Mucosa of descending colon (tissue), 3 donors: Measurements from ENCODE around the gene CCDC175. TPM values are rescaled to one million over a fixed set of nuclear protein-coding genes. Genes with fewer than 3 reads are reported as not detected.

Experiments used
- ATAC-seq: fragments of 200-7000 bp; cut with Tn5 transposase; one replicate; pipeline ENCODE4 v1.9.1; 2020; ENCODE audit warnings: mild to moderate bottlenecking, moderate library complexity
- DNase-seq, 3 donors: peaks; one replicate each; pipeline ENCODE4 v3.0.0-alpha.2; 2020
- H3K36me3 ChIP-seq: fragments of 200-600 bp; one replicate; pipeline ENCODE4 v1.8.0; 2021; ENCODE audit warnings: low read depth, mild to moderate bottlenecking
- H3K4me1 ChIP-seq: fragments of 200-600 bp; one replicate; pipeline ENCODE4 v1.8.0; 2021; ENCODE audit warnings: low read depth, mild to moderate bottlenecking
- H3K4me3 ChIP-seq: fragments of 200-600 bp; one replicate; pipeline ENCODE4 v1.8.0; 2021; ENCODE audit warnings: mild to moderate bottlenecking
- H3K9me3 ChIP-seq: fragments of 200-600 bp; one replicate; pipeline ENCODE4 v1.8.0; 2021; ENCODE audit warnings: mild to moderate bottlenecking
- intact Hi-C, 2 donors: fragments of 100-400 bp; cut with DNase I in 1 of 2; cut with micrococcal nuclease in 1 of 2; formaldehyde crosslinking; loops; one replicate each; pipeline versions ENCODE4 v1.11.0 to v1.11.1; 2022; cut with DNase I, micrococcal nuclease
- total RNA-seq, 3 donors: library from RNA; stranded (reverse); fragmentation: NEBNext Ultra II Directional in 2 of 3; extraction: Animal tissue kit (Norgen Biotek cat#: 25700) in 2 of 3; gene quantifications; one replicate each; pipeline versions ENCODE4 v1.2.1 to v1.2.4, GENCODE V29; 2021 to 2023
- TF ChIP-seq, protein P1 (sequence below): fragments of 200-600 bp; IDR thresholded peaks from one replicate; pipeline ENCODE4 v1.8.0; 2022; ENCODE audit warnings: antibody characterized with exemption, mild to moderate bottlenecking
- donor health status: DM: no; HTN: no; CAD: no; lungs with moderate emphysema.
- donor health status: DM: no; HTN: no; CAD: no.
- donor health status: DM: no; HTN: yes; CAD: no.

CCDC175 gene
- total RNA-seq, 3 donors from 2014 or later = 0.09 to 1.6 (median 0.60) TPM

GRCh38 chr14:59520224-59520623 is 56.4 kb downstream of the CCDC175 start:
- Histone ChIP-seq H3K4me3 (no peak overlapping the region), H3K36me3 (no peaks in the 10 kb centered on the region), H3K9me3 (no peaks in the 10 kb centered on the region), H3K4me1 (no peaks in the 10 kb centered on the region)
- ATAC-seq (peak; percentile 57), DNase-seq (no peak)
- intact Hi-C loops = no loop called here
- TF ChIP-seq, protein P1, sequence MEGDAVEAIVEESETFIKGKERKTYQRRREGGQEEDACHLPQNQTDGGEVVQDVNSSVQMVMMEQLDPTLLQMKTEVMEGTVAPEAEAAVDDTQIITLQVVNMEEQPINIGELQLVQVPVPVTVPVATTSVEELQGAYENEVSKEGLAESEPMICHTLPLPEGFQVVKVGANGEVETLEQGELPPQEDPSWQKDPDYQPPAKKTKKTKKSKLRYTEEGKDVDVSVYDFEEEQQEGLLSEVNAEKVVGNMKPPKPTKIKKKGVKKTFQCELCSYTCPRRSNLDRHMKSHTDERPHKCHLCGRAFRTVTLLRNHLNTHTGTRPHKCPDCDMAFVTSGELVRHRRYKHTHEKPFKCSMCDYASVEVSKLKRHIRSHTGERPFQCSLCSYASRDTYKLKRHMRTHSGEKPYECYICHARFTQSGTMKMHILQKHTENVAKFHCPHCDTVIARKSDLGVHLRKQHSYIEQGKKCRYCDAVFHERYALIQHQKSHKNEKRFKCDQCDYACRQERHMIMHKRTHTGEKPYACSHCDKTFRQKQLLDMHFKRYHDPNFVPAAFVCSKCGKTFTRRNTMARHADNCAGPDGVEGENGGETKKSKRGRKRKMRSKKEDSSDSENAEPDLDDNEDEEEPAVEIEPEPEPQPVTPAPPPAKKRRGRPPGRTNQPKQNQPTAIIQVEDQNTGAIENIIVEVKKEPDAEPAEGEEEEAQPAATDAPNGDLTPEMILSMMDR = no peak

- Histone ChIP-seq H3K9me3 (no peaks in the 10 kb centered on the region), H3K36me3 (no peaks in the 10 kb centered on the region), H3K4me1 (peaks cover 8% of the 10 kb centered on the region), H3K4me3 (no peak overlapping the region)
- DNase-seq = peak in 1 of 3 donors; percentile 21
- ATAC-seq = peak; percentile 47
- TF ChIP-seq, protein P1 = no peak
- intact Hi-C loops = no loop called here
These were observed 64.6 kb downstream of the CCDC175 start for GRCh38 chr14:59511916-59512575.

DNA sequence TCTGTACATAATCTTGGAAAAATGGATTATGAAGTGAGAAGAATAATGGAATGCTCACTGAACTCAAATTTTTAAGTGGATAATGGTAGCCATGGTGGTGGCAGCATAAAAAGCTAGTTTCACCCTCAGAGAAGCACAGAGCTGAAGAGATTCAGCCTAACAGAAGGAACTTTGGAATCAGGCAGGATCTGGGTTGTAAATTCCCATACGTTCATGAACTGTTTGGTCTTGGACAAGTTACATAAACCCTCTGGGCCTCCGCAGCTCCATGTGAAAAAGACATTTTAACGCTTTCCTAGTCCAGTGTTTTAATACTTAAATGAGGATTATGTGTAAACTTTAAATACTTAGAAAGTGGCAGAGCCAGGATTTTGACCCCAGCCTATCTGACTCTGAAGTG is 65.6 kb downstream of the CCDC175 start:
- intact Hi-C loops = no loop called here
- DNase-seq (peak in 1 of 3 donors; percentile 25), ATAC-seq (peak; percentile 67)
- TF ChIP-seq, protein P1 = no peak
- no peak overlapping the region for H3K4me3 ChIP-seq
- no peaks in the 10 kb centered on the region for H3K9me3 ChIP-seq
- H3K36me3 ChIP-seq = no peaks in the 10 kb centered on the region
- H3K4me1 ChIP-seq = peaks cover 8% of the 10 kb centered on the region

DNA sequence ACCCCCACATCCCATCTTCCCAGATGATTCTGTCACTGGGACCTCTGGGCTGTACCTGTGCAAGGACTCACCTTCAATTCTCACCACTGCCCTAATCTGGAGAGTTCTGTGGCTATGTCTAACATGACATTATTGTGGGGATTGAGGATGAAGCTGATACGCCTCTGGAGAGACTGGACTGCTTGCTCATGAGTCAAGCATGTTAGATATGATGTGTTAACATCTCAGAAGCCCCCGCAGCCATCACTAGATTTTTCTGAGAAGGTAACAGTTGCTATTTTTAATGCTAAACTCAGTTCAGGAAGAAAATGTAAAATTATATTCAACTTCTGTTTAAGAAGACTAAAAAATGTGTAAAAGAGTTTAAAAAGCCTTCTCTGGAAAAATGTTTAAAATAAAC is 66.6 kb downstream of the CCDC175 start:
- no peak for DNase-seq
- Histone ChIP-seq H3K4me1 (peaks cover 8% of the 10 kb centered on the region), H3K4me3 (no peak overlapping the region), H3K9me3 (no peaks in the 10 kb centered on the region), H3K36me3 (no peaks in the 10 kb centered on the region)
- TF ChIP-seq, protein P1 = no peak
- intact Hi-C loops = no loop called here
- no peak for ATAC-seq

- TF ChIP-seq, protein P1 = no peak
- no peaks in the 10 kb centered on the region for H3K36me3 ChIP-seq
- no peaks in the 10 kb centered on the region for H3K9me3 ChIP-seq
- no peak overlapping the region for H3K4me3 ChIP-seq
- intact Hi-C loops = no loop called here
- ATAC-seq (no peak), DNase-seq (no peak)
- peaks cover 8% of the 10 kb centered on the region for H3K4me1 ChIP-seq
These were observed 67.5 kb downstream of the CCDC175 start for GRCh38 chr14:59509101-59509500.
